ENCODE measurements around the gene SH2D2A.

GRCh38 chr1:156845953-156846545 is 29.4 kb upstream of the SH2D2A start:
- TF ChIP-seq, protein P1, sequence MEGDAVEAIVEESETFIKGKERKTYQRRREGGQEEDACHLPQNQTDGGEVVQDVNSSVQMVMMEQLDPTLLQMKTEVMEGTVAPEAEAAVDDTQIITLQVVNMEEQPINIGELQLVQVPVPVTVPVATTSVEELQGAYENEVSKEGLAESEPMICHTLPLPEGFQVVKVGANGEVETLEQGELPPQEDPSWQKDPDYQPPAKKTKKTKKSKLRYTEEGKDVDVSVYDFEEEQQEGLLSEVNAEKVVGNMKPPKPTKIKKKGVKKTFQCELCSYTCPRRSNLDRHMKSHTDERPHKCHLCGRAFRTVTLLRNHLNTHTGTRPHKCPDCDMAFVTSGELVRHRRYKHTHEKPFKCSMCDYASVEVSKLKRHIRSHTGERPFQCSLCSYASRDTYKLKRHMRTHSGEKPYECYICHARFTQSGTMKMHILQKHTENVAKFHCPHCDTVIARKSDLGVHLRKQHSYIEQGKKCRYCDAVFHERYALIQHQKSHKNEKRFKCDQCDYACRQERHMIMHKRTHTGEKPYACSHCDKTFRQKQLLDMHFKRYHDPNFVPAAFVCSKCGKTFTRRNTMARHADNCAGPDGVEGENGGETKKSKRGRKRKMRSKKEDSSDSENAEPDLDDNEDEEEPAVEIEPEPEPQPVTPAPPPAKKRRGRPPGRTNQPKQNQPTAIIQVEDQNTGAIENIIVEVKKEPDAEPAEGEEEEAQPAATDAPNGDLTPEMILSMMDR (IDR thresholded peaks at IDR 0.05; ENCODE audit: borderline replicate concordance, extremely low read depth, low read length, poor library complexity, severe bottlenecking) = no peak
- no peak for TF ChIP-seq EZH2 (IDR thresholded peaks at IDR 0.05; ENCODE audit: borderline replicate concordance, low read depth, low read length, severe bottlenecking)

Measured in DND-41 (cell line).